OCI-LY7 (cell line): ENCODE measurements around the gene ANK3.

Experiments used
- EZH2phosphoT487 ChIP-seq: fragments of 200-600 bp; sonication (generic); IDR thresholded peaks from 2 replicates; pipeline ENCODE4 v1.6.1; 2018; ENCODE audit warnings: low read depth, borderline replicate concordance, mild to moderate bottlenecking, mixed run types, antibody characterized with exemption, low read length, moderate library complexity, mixed read lengths
- TF ChIP-seq, protein P1 (sequence below): fragments of 200-600 bp; sonication (generic); conservative IDR thresholded peaks from 2 replicates; pipeline ENCODE4 v1.5.1; 2014; ENCODE audit warnings: mild to moderate bottlenecking, antibody characterized with exemption, low read length, moderate library complexity, mixed read lengths

DNA sequence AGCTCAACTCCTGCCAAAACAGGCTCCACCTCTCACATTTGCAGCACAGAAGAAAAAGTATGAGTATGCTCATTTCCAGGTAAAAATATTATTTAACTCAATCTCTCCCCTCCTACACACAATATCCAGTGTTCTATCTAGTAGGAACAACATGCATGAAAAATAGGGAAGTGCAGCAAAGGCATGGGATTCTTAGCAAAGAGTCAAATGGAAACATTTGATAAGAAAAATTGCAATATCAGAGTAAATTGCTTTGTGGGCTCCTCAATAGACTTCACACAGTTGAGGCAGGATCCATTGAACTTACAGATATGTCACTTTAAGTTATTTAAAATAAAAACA is 150.9 kb downstream of the ANK3 start:
- TF ChIP-seq, protein P1, sequence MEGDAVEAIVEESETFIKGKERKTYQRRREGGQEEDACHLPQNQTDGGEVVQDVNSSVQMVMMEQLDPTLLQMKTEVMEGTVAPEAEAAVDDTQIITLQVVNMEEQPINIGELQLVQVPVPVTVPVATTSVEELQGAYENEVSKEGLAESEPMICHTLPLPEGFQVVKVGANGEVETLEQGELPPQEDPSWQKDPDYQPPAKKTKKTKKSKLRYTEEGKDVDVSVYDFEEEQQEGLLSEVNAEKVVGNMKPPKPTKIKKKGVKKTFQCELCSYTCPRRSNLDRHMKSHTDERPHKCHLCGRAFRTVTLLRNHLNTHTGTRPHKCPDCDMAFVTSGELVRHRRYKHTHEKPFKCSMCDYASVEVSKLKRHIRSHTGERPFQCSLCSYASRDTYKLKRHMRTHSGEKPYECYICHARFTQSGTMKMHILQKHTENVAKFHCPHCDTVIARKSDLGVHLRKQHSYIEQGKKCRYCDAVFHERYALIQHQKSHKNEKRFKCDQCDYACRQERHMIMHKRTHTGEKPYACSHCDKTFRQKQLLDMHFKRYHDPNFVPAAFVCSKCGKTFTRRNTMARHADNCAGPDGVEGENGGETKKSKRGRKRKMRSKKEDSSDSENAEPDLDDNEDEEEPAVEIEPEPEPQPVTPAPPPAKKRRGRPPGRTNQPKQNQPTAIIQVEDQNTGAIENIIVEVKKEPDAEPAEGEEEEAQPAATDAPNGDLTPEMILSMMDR, result peak; percentile 7; the same call in 1 of the 2 replicates
- no peak for TF ChIP-seq EZH2phosphoT487
